ELR (cell line): ENCODE data around the gene RGS19.

ENCODE experiments used
- DNase-seq: peaks from one replicate; pipeline ENCODE4 v3.0.0-alpha.2; 2015; ENCODE audit warnings: low read depth

RGS19 gene

GRCh38 chr20:64063389-64064144, 15.8 kb downstream of the RGS19 start:
- DNase-seq = peak; percentile 52

DNA sequence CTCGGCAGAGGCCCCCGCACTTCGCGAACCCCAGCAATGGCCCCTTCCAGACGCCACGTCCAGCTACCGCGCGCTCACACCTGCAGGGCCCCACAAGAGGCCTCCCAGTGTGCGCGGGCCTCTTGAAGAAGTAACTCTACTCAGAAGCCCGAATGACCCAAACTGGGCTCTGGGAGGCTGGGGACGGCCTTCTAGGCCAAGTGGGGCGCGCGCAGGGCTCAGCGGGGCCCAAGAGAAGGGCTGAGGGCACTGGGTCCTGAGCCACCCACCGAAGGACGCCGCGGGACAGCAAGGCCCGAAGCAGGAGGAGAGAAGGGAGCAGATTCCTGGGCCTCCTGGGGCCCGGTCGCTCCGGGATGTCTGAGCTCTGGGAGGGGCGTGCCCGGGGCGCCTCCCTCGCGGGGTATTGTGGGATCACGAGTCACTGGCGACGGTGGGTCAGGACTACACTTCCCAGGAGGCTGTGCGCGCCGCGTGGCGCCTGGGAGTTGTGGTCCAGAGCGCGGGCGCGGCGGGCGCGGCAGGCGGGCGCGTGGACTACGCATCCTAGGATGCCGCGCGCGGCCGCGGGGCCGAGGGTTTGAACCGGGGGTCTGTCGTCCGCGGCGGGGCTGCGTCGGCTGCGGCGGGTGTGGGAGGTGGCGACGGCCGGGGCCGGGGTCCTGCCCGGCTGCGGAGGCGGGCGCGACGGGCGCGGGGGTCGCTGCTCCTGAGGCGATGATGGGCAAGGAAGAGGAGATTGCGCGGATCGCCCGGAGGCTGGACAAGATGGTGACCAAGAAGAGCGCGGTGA, 16.5 kb downstream of the RGS19 start, which contains the start of gene TCEA2:
TCEA2 (plus strand) TSS at position 603 of the 793 bp plus-strand sequence; CDS start at position 718, 115 bp downstream.
- DNase-seq = peak; percentile 98

DNA sequence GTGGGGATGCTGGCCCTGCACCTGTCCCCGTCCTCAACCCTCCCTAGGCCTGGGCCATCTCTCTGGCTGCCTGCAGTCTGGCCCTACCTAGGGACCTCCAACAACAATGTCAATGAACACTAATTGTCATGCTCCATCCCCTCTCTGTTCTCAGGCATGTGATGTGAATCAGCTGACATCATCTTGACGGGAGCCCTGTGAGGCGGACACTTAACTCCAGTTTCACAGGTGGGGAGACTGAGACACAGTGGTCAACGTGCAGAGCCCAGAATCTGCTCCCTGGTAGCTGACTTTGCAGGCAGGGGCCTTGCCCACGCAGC, 17.1 kb downstream of the RGS19 start:
- DNase-seq = no peak

DNA sequence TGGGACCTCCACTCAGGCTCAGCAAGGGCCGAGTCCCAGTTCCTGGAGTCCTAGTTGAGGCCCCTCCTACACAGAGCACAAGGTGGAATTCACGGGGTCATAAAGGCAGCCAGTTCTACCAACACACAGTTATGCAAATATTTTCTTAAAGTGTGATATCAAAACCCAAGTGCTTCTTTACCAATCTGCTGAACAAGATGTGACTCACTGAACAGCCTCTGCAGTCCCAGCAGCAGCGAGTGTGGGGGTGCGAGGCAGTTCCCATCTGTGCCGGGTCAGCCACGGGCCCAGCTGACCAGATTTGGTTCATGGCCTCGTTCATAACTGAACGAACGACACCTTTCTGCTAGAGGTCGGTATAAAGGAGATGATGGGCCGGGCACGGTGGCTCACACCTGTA, 20.8 kb downstream of the RGS19 start:
- no peak for DNase-seq

DNA sequence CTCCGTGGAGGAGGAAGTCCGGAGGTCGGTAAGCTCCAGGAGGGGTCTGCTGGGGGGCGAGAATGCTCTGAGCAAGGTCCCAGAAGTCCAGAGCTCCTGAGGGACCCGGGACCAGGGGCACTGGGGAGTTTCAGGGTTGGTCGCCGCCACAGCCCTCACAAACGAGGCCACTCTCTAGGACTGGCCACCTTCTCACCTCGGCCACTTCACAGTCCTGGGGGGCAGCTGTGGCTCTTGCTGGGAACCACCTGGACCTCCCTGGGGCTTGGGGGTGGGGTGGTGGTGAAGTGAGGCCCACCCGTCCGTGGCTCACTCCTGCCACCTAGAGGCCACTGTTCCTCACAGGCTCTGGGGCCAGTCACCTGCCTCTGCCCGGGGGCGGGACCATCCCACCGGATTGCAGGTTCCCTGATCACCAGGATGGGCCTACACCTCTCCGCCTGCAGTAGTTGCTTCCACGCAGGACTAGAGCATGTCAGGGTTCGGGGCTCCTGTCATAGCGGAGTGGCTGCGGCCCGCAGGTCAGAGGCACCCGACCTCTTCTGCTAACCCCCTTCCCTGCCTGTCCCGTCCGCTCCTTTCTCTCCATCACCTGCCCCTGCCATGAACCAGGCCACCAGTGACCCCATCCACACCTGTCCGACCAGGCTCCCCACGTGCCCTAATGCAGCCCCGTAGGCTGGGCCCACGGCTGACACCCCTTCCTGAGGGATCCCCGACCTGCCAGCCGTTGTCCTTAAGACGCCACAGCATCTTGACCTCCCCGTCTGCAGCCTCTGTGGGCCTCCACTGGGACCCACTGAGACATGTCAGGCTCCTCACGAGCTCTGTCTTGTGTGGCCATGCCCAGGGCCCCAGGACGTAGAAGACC, 21.5 kb downstream of the RGS19 start:
- peak; percentile 79 for DNase-seq

DNA sequence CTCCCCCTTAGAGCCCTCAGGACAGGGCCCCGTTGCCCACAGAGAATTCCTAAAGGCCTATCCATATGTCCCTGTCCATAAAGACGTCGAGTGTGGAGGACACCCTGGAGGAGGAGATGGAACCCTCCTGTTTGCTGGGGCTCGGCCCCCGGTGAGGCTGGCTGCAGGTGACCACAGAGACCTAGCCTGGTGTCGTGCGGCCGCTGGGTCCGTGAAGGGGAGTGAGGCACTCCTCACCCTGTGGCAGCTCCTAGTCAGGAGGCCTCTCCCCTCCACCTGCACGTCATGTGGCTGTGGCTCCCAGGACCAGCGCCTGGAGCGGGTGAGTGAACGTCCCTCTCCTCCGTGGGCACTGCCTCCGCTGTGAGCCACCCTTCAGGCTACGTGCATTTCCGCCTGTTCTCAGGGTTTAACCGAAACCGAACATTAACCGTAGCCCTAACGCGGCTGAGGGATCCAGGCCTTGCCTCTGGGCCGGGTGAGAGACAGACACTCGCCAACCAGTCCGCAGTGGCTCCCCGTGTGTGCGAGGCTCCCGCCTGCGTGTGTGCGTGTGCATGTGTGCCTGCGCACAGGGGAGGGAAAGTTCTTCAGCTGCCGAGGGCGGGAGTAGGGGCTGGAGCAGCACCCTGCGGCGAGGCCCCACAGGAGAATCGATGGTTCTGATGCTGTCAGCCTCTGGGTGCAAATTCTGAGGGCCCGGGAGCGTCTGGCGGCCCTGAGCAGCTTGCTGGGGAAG, 22.3 kb downstream of the RGS19 start:
- DNase-seq = no peak

GRCh38 chr20:64056639-64056888, 22.8 kb downstream of the RGS19 start:
- DNase-seq = no peak

- DNase-seq = no peak
Observed at GRCh38 chr20:64055893-64056638, 23.3 kb downstream of the RGS19 start.

DNA sequence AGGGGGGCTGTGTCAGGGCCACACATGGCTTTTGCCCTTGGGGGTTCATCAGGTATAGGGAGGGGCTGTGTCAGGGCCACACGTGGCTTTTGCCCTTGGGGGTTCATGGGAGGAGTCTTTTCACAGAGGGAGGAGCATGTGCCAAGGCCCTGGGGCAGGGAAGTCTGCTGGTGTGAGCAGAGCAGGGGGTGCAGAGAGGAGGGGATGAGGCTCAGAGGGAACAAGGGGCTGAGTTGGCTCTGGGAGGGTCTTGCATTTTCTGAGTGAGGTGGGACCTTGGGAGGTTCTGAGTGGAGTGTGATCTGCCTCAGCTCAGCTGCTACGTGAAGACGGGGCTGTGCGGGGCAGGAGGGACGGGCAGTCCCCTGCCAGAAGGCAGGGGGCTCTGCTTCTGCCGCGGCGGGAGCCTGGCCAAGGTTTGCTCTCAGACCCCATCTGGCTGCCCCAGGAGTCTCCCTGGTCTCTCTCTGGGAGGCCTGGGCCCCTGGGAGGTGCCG, 23.9 kb downstream of the RGS19 start:
- DNase-seq = no peak

GRCh38 chr20:64053841-64054661, 25.3 kb downstream of the RGS19 start:
- peak; percentile 48 for DNase-seq

DNA sequence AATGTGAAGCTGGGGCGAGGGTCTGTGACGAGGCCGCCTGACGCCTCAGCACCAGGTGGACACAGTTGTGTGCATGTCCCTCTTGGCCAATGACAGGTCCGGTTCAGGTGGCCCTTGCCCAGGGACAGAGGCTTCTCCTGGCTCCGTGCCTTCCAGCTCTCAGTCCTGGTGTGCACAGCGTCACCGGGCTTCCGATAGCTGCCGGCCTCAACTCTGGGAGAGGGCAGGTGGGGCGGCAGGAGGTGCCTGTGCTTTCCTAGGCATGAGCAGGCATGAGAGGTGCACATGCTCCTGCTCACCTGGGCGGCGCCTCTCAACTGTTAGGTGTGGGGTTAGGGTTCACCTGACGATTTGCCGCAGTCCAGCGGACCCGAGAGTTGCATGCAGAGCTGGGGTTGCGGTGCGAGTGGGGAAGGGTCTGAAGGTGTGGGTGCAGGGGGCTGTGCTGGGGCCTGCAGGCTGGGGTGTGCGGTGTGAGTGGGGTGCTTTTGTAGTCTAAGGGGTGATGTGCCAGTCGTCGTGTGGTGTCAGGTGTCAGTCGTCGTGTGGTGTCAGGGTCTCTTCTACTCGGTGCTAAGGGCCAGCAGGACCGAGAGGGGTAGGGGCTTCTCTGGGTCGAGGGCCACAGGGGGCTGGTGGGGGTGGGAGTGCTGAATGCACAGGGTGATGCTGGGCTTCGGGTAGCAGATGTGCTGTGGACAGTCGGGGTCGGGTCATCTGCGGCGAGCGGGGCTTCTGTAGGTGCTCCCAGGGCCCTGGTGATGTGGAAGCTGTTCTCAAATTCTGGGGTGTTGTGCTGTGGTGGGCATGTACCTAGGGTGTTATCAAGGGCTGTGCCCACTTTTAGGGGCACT, 26.1 kb downstream of the RGS19 start:
- no peak for DNase-seq

DNA sequence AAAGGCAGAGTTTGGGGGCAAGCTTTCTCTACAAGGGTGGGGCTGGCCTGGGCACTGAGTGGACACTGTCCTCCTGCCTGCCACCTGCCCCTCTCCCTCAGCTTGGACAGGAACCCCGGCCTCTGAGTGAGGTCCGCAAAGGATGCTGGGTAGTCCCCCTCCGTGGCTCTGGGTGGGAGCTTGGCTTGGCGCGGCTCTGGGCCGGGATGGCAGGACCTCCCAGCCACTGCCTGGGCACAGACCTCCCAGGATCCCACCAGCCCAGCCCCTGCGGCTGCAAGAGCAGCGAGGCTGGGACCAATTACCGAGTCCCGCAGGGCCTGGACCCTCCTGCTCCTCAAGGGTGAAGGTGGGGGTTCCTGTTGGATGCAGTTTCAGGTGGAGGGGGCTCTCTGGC, 27.0 kb downstream of the RGS19 start:
- DNase-seq = no peak

DNA sequence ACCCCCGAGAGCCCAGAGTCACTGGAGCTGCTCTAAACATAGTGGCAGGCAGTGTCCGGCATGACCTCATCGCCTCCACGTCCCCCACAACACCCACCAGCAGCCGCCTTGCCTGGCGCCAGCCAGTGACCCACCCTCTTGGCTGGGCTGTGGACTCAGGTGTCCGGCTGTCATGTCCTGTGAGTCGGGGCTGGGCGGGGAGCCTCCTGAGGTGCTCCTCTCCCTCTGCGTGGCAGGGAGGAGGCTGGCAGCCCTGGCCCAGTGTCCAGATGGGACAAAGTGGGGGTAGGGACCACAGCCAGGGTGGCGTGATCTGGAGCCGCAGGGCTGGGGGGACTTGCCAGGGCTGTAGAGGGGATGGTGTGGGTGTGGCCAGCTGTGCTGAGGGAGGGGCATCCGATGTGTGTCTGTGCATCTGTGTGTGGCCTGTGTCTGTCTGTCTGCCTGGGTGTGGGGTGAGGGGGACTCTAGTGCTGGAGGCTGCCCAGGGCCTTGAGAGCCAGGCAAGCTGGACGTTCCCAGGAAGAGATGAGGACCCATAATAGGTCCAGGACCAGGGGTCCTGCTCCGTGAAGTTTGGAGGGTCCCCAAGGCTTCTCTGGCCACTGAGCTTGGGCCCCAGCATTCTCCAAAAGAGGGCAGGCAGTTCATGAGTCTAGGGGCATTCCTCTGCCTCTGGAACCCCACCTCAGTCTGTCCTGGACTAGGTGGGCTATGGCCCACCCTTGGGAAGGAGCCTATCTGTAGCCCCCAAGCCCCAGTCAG, 27.6 kb downstream of the RGS19 start:
- no peak for DNase-seq

DNA sequence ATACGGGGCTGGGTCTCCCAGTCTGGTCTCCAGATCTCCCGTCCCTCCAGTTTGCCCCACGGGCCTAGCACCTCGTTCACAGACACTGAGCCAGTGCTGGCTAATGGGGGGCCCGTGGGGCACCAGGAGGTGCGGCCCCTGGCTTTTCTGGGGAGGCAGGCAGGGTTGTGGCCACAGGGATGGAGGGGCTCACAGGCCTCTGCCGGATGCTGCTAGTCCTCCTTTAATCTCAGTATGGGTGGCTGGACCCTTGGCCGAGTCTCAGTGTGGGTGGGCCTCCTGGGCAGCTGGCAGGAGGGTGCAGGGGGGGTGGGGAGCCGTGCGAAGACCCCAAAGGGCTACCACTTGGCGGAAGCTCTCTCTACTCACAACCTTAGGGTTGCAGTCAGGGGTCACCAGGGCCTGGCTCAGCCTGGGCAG, 28.3 kb downstream of the RGS19 start:
- DNase-seq = no peak

DNA sequence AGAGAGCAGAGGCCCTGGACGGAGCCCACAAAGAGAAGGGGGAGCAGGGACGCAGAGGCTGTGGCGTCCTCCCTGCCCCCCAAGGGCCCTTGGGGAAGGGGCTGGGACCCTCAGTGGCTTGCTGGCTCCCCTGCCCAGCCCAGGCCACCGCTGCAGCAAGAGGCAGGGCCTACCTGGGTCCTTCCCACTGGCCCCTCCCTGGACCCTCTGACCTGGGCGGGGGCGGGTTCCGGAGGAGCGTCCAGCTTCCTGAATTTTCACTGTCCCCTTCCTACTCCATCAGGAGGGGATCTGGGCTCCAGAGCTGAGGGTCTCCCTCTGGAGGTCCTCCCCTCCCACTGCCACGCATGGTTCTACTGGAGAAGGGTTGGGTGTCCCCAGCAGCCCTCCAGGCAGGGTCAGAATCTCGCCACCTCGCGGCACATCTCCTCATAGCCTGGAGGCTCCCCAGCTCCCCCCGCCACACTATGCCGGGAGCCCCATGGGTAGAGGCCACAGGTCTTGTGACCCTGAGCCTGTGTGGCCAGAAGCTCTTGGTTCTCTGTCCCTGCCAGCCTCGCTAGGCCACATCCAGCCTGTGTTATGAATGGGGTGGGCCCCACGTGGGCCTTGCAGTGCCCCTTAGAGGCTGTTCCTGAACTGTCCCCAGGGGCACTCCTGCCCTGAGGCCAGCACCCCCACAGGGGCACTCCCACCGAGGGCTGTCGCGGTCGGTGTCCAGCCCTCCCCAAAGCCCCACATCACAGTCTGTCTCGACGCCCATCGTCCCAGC, 28.9 kb downstream of the RGS19 start:
- DNase-seq = no peak

- DNase-seq = no peak
Observed at GRCh38 chr20:64049878-64050260, 29.4 kb downstream of the RGS19 start.

DNA sequence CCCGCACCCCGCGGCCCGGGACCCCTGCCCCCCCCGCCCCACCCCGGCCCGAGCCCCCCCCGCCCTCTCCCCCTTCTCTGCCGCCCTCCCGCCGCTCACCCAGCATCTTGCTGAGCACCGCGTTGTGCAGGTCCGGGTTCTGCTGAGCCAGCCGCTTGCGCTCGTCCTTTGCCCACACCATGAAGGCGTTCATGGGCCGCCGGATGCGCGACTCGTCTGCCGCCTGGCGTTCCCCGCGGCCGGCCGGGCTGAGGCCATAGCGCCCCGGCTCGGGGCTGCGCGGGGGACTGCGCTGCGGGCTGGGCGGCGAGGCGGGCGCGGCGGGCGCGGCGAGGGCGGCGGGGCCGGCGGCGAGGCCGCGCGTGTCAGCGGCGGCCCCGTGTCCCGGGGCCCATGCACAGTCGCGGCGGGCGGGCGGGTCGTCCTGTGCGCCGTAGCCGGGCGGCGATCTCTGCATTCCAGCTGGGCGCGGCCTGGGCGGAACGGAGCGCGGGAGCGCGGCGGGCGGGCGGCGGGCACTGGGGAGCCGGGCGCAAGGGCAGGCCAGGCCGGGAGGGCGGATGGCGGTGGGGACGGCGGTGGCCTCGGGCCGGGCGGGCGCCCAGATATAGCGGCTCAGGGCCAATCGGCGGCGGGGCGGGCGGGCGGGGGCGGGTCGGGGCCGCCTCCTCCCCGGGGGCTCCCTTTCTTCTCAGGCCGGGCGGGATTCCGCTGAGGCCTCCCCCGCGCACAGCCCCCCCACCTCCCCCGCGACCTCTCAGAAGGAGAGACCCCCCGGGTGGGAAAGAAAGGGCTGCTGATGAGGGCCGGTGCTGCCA, 30.0 kb downstream of the RGS19 start, which contains the start of gene SOX18:
SOX18 (minus strand) TSS at position 580 of the 818 bp plus-strand sequence; CDS start at position 457, 123 bp downstream.
- peak; percentile 64 for DNase-seq
